CD4-positive, alpha-beta T cell treated with Interleukin-17A for 1 hour (primary cell): Measurements from ENCODE around the gene KCNJ8.
"Not testable (repeated sequence)": the region's sequence is repeated elsewhere in the genome, so short reads cannot be mapped to it uniquely, and the experiment has no call there.

Experiments used
- DNase-seq: peaks from one replicate; pipeline ENCODE4 v3.0.0-alpha.2; 2020

The KCNJ8 gene

GRCh38 chr12:21774358-21775132, at the start of gene KCNJ8:
Gene KCNJ8, minus strand, starts transcription at chr12:21774706. Its CDS starts 1,090 bp downstream, at chr12:21773616.
- no peak for DNase-seq

GRCh38 chr12:21823581-21823980, 49.1 kb upstream of the KCNJ8 start:
- DNase-seq, result no peak

DNA sequence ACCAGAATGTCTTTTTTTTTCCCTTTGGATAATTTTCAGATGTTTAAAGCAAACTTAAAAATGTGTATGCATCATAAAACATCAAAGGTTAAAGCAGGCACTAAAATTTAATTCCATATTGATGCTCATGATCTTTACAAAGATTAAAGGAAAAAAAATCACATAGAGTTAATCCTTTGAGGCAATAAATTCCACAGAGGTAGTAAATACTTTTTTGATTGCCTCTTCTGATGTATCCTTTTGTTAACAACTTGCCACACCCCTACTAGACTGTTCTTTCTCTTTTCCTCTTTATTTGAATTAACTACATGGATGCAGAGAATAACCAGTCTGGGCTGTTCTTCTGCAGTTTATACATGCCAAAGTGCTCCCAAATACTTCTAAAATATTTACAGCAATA, 45.2 kb upstream of the KCNJ8 start:
- no peak for DNase-seq

GRCh38 chr12:21819236-21819635, 44.7 kb upstream of the KCNJ8 start:
- no peak for DNase-seq

- no peak for DNase-seq
Measured at GRCh38 chr12:21818627-21819026, 44.1 kb upstream of the KCNJ8 start.

DNA sequence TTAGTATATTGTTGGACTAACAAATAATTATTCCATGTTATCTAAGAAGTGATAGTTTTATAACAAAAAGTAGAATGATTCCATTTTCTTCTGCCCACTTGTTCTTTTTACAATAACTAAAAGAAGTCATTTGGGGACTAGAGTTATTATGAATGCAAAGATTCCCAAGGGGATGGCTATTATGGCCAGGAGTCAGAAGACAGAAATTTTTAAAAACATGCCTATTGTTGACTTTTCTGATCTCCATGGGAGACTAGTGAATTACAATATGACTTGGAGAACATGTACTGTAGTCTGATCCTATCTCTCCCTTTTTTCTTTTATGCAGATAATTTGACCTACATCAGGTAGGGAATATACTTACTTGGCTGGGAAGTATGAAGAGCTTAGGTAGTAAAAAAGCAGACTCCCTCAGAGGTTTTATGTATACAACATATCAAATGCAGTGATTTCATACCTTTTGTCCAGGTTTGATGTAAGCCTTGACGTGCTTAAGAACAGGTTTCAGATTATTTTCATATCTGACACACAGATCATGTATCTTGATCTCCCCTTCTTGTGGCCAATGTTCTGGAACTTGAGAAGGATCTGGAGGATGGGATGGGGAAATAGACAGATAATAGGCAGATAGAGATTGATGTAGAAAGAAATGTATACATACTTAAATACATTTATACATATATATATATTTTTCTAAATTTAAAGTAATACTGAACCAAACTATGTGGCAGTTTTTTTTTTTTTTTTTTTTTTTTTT, 41.0 kb upstream of the KCNJ8 start:
- no peak for DNase-seq

- DNase-seq, result no peak
Measured at GRCh38 chr12:21814814-21815213, 40.3 kb upstream of the KCNJ8 start.

GRCh38 chr12:21814327-21814726, 39.8 kb upstream of the KCNJ8 start:
- DNase-seq, result no peak

DNA sequence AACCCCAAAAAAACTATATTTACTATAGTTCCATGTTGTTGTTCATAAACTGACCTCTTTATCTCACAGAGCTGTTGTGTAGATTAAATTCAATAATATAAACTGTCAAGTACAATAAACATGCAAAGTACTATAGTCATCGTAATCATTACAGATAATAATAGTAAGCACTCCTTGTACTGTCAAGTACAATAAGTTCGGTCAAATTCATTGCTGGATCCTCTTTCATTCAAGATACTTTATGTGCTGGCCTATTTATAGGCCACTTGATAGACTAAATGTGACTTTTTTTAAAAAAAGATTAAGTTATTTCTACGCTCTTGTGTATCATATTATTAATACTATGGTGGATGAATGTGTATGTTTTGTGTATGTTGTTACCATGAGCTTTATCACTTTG, 39.2 kb upstream of the KCNJ8 start:
- no peak for DNase-seq

- no peak for DNase-seq
Measured at GRCh38 chr12:21813125-21813524, 38.6 kb upstream of the KCNJ8 start.

DNA sequence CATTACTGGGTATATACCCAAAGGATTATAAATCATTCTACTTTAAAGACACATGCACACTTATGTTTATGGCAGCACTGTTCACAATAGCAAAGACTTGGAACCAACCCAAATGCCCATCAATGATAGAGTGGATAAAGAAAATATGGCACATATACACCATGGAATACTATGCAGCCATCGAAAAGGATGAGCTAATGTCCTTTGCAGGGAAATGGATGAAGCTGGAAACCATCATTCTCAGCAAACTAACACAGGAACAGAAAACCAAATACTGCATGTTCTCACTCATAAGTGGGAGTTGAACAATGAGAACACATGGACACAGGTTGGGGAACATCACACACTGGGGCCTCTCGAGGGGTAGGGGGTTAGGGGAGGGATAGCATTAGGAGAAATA, 37.8 kb upstream of the KCNJ8 start:
- DNase-seq, result not testable (repeated sequence)

DNA sequence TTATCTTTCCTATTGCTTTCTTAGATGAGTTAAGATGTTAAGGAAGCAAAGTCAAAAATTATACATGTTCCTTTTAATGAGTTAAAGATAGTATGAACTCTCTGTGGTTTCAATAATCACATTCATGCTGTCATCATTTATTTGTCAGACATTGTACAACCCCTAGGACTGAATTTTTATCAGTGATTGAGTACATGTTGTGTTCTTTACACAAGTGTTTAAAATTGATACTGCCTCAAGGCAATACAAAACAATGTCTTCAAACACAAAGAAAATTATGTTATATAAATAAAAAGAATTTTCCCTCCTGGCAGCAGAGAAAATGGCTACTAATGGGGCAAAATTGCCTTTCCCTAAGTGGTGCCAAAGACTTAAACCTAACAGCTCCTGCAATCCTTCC, 34.6 kb upstream of the KCNJ8 start:
- DNase-seq, result no peak

- DNase-seq, result no peak
Measured at GRCh38 chr12:21806255-21806654, 31.7 kb upstream of the KCNJ8 start.

- no peak for DNase-seq
Measured at GRCh38 chr12:21801522-21802288, 27.2 kb upstream of the KCNJ8 start.

- no peak for DNase-seq
Measured at GRCh38 chr12:21800011-21800410, 25.5 kb upstream of the KCNJ8 start.

- DNase-seq, result no peak
Measured at GRCh38 chr12:21797539-21797938, 23.0 kb upstream of the KCNJ8 start.

DNA sequence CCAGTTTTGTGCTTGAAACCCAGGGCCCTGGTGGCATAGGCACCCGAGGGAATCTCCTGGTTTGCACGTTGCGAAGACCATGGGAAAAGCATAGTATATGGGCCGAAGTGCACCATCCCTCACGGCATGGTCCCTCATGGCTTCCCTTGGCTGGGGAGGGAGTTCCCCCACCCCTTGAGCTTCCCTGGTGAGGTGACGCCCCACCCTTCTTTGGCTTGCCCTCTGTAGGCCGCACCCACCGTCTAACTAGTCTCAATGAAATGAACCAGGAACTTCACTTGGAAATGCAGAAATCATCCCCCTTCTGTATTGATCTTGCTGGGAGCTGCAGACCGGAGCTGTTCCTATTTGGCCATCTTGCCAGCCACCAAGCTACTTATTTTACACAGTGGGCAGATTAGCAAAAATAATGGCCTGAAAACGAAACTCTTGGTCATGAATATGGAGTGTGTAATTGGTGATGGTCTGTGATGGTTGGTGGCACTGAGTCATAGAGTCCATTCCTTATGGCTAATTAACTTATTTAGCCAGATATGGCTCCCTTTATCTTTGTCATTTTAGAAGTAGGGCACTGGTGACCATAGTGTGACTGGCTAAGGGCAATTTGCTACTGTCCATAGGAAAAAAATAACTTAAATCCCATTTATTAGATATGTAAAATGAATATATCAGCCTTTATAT, 21.3 kb upstream of the KCNJ8 start:
- no peak for DNase-seq

- not testable (repeated sequence) for DNase-seq
Measured at GRCh38 chr12:21794807-21795595, 20.5 kb upstream of the KCNJ8 start.

DNA sequence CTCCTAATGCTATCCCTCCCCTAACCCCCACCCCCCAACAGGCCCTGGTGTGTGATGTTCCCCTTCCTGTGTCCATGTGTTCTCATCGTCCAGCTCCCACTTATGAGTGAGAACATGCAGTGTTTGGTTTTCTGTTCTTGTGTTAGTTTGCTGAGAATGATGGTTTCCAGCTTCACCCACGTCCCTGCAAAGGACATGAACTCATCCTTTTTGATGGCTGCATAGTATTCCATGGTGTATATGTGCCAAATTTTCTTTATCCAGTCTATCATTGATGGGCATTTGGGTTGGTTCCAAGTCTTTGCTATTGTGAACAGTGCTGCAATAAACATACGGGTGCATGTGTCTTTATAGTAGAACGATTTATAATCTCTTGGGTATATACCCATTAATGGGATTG, 15.2 kb upstream of the KCNJ8 start:
- not testable (repeated sequence) for DNase-seq

GRCh38 chr12:21788089-21788983, 13.8 kb upstream of the KCNJ8 start:
- no peak for DNase-seq

DNA sequence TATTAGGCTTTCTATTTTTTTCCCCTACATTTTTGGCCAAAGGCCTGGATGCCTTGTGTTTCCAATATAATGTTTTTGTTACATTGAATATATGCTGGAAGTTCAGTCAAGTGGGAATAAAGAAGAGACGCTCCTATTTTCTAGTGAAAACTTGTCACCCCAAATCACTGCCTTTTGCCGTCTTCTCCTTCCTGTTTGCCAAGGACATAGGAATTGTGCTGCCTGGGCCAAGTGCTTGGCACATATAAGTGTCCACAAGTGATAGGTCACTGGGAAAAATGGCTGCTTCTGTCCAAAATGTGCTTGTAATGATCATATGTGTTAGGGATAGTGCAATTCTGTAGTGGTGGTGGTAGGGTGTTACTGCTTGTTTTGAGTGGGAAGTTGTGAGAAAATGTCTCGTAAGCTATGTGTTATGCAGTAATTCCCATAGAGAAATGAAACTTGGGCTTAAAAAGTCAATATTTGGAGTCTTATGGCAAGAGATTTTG, 11.6 kb upstream of the KCNJ8 start:
- no peak for DNase-seq
